ENCODE measurements around the gene AZGP1. TPM values are rescaled to one million over a fixed set of nuclear protein-coding genes. Genes with fewer than 3 reads are reported as not detected.
"Not testable (repeated sequence)": the region's sequence is repeated elsewhere in the genome, so short reads cannot be mapped to it uniquely, and the experiment has no call there.

The AZGP1 gene
- total RNA-seq, 3 donors from 2014 or later (not counting 1 experiment from before 2014, with no cell fraction given), result not detected

DNA sequence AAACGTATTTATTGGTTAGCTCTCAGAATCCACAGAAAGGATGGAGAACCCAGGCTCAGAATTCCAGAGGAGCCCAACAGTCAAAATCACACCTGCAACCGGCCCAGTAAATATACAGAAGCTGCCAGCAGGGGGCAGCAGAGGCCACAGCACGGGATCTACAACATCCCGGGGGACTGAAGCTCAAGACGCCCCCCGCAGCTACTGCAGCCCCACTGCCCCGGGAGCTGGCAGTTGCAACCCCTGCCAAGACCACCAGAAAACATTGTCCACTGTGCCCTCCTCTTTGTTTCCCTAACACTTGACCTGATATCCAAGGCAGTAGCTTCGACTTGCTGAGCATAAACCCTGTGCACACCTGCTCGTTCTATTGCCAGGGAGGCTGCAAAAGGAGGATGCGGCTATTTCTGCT lies 4.0 kb upstream of the AZGP1 start:
- intact Hi-C loops (cut with micrococcal nuclease), result loop anchor here (2.0 kb wide), 1 partner anchor 151 kb away; no protein-coding TSS in a partner anchor
- not testable (repeated sequence) for H3K4me1 Mint-ChIP-seq; H3K36me3 ChIP-seq (ENCODE audit: control insufficient read depth, insufficient read depth, low read length); H3K27ac Mint-ChIP-seq; H3K4me3 ChIP-seq (ENCODE audit: low read length); H3K4me1 ChIP-seq (ENCODE audit: control insufficient read depth, insufficient read depth, low read length); H3K27me3 ChIP-seq (ENCODE audit: control insufficient read depth, insufficient read depth, low read length); H3K27ac ChIP-seq (ENCODE audit: low read length); H3K9me3 Mint-ChIP-seq; H3K9me3 ChIP-seq (ENCODE audit: control insufficient read depth, insufficient read depth, low read length); H3K4me3 Mint-ChIP-seq; H3K36me3 Mint-ChIP-seq
- 21% methylated on average over 9 of the region's 10 CpGs for WGBS (ENCODE audit: insufficient coverage)
- DNase-seq (peak; percentile 60 to 69), ATAC-seq (peak; percentile 81 to 86 (median 86))
- peaks cover 29 to 31% of the 10 kb centered on the region in 2 donors for H3K27me3 Mint-ChIP-seq (ENCODE audit: low read depth in 2 of 2)
- TF ChIP-seq, protein P1, sequence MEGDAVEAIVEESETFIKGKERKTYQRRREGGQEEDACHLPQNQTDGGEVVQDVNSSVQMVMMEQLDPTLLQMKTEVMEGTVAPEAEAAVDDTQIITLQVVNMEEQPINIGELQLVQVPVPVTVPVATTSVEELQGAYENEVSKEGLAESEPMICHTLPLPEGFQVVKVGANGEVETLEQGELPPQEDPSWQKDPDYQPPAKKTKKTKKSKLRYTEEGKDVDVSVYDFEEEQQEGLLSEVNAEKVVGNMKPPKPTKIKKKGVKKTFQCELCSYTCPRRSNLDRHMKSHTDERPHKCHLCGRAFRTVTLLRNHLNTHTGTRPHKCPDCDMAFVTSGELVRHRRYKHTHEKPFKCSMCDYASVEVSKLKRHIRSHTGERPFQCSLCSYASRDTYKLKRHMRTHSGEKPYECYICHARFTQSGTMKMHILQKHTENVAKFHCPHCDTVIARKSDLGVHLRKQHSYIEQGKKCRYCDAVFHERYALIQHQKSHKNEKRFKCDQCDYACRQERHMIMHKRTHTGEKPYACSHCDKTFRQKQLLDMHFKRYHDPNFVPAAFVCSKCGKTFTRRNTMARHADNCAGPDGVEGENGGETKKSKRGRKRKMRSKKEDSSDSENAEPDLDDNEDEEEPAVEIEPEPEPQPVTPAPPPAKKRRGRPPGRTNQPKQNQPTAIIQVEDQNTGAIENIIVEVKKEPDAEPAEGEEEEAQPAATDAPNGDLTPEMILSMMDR (IDR thresholded peaks at IDR 0.05), result peak; percentile 83

DNA sequence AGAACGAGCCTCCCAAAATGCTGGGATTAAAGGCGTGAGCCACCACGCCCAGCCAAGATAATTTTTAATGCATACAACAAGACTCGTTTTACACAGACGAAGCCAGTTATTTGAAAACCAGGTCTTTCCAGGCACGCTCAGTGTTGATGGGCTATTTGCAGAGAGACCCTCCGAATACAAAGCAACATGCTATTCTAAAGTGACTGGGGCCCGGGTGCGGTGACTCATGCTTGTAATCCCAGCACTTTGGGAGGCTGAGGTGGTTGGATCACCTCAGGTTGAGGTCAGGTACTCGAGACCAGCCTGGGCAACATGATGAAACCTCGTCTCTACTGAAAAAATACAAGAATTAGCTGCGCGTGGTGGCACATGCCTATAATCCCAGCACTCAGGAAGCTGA lies 795 bp upstream of the AZGP1 start:
- Mint-ChIP-seq H3K27ac (no peak overlapping the region), H3K4me3 (no peak overlapping the region), H3K36me3 (no peaks in the 10 kb centered on the region), H3K4me1 (peaks cover 0 to 6% of the 10 kb centered on the region in 2 donors), H3K27me3 (ENCODE audit: low read depth in 2 of 2) (peaks cover 25 to 38% of the 10 kb centered on the region in 2 donors), H3K9me3 (no peaks in the 10 kb centered on the region)
- H3K36me3 ChIP-seq (ENCODE audit: control insufficient read depth, insufficient read depth, low read length), result no peaks in the 10 kb centered on the region
- H3K27me3 ChIP-seq (ENCODE audit: control insufficient read depth, insufficient read depth, low read length), result no peaks in the 10 kb centered on the region
- DNase-seq (no peak), ATAC-seq (no peak)
- TF ChIP-seq, protein P1 (IDR thresholded peaks at IDR 0.05), result no peak
- 85% methylated on average over 13 of the region's 13 CpGs for WGBS (ENCODE audit: insufficient coverage)
- no peaks in the 10 kb centered on the region for H3K9me3 ChIP-seq (ENCODE audit: control insufficient read depth, insufficient read depth, low read length)
- no peak overlapping the region for H3K27ac ChIP-seq (ENCODE audit: low read length)
- intact Hi-C loops (cut with micrococcal nuclease), result no loop called here
- H3K4me1 ChIP-seq (ENCODE audit: control insufficient read depth, insufficient read depth, low read length), result peaks cover 3% of the 10 kb centered on the region
- H3K4me3 ChIP-seq (ENCODE audit: low read length), result no peak overlapping the region

DNA sequence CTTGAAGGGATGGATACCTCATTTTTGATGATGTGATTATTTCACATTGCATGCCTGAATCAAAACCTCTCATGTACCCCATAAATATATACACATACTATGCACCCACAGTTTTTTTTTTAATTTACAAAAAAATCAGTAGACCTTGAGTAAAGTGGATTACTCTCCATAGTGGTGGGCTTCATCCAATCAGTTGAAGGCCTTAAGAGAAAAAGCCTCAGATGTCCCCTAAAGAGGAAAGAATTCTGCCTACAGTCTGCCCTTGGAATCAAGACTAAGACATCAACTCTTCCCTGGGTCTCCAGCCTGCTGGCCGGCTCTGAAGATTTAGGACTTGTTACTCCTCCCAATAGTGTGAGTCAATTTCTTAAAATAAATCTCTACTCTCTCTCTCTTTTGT lies 1.1 kb downstream of the AZGP1 start:
- Mint-ChIP-seq H3K27me3 (ENCODE audit: low read depth in 2 of 2) (peaks cover 36 to 37% of the 10 kb centered on the region in 2 donors), H3K4me1 (peaks cover 0 to 2% of the 10 kb centered on the region in 2 donors), H3K36me3 (no peaks in the 10 kb centered on the region), H3K4me3 (no peak overlapping the region), H3K9me3 (no peaks in the 10 kb centered on the region), H3K27ac (no peak overlapping the region)
- Histone ChIP-seq H3K36me3 (ENCODE audit: control insufficient read depth, insufficient read depth, low read length) (no peaks in the 10 kb centered on the region), H3K4me1 (ENCODE audit: control insufficient read depth, insufficient read depth, low read length) (no peaks in the 10 kb centered on the region), H3K4me3 (ENCODE audit: low read length) (no peak overlapping the region), H3K27ac (ENCODE audit: low read length) (no peak overlapping the region), H3K27me3 (ENCODE audit: control insufficient read depth, insufficient read depth, low read length) (no peaks in the 10 kb centered on the region), H3K9me3 (ENCODE audit: control insufficient read depth, insufficient read depth, low read length) (no peaks in the 10 kb centered on the region)
- ATAC-seq, result no peak
- DNase-seq, result no peak
- TF ChIP-seq, protein P1 (IDR thresholded peaks at IDR 0.05), result no peak
- intact Hi-C loops (cut with micrococcal nuclease), result no loop called here
- WGBS (ENCODE audit: insufficient coverage), result no CpG with 5 or more reads among the region's 1 CpG

DNA sequence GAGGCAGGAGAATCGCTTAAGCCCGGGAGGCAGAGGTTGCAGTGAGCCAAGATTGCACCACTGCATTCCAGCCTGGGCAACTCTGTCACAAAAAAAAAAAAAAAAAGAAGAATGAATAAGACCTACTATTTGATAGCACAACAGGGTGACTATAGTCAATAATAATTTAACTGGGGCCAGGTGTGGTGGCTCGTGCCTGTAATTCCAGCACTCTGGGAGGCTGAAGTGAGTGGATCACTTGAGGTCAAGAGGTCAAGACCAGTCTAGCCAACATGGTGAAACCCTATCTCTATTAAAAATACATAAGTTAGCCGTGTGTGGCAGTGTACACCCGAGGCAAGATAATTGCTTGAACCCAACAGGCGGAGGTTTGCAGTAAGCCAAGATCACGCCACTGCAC lies 2.0 kb downstream of the AZGP1 start:
- H3K4me3 Mint-ChIP-seq, result not testable (repeated sequence)

More for the DNA sequence above, 2.0 kb downstream of the AZGP1 start:
- H3K27ac ChIP-seq (ENCODE audit: low read length); H3K4me1 Mint-ChIP-seq; ATAC-seq; H3K9me3 ChIP-seq (ENCODE audit: control insufficient read depth, insufficient read depth, low read length); H3K36me3 Mint-ChIP-seq; H3K4me1 ChIP-seq (ENCODE audit: control insufficient read depth, insufficient read depth, low read length); intact Hi-C loops (cut with micrococcal nuclease); H3K9me3 Mint-ChIP-seq; H3K4me3 ChIP-seq (ENCODE audit: low read length); DNase-seq; H3K27ac Mint-ChIP-seq; H3K36me3 ChIP-seq (ENCODE audit: control insufficient read depth, insufficient read depth, low read length); H3K27me3 ChIP-seq (ENCODE audit: control insufficient read depth, insufficient read depth, low read length): not testable (repeated sequence)
- 83% methylated on average over 6 of the region's 7 CpGs for WGBS (ENCODE audit: insufficient coverage)
- H3K27me3 Mint-ChIP-seq (ENCODE audit: low read depth in 2 of 2), result peaks cover 32% of the 10 kb centered on the region in 2 donors

Data from natural killer cell (primary cell).